NT2/D1 (cell line): Measurements from ENCODE around the gene AKT2.
A peak's percentile ranks its signal among the peaks of the same experiment; 100 is the strongest.

Experiments used
- DNase-seq: peaks from one replicate; pipeline ENCODE4 v3.0.0-alpha.2; 2011; ENCODE audit warnings: low read depth, low spot score
- H3K27me3 ChIP-seq: 2 replicates; pipeline ENCODE4 v1.6.0; 2011; ENCODE audit warnings: mild to moderate bottlenecking; ENCODE audit not compliant: insufficient read length, insufficient read depth
- H3K36me3 ChIP-seq: 2 replicates; pipeline ENCODE4 v1.6.1; 2011; ENCODE audit warnings: mild to moderate bottlenecking, low read length, mixed read lengths; ENCODE audit not compliant: insufficient read depth, insufficient read length
- H3K4me1 ChIP-seq: 2 replicates; pipeline ENCODE4 v1.5.1; 2011; ENCODE audit not compliant: insufficient read depth, insufficient read length
- H3K4me3 ChIP-seq: 2 replicates; pipeline ENCODE4 v1.5.1; 2011; ENCODE audit warnings: low read depth; ENCODE audit not compliant: insufficient read length
- H3K9ac ChIP-seq: 2 replicates; pipeline ENCODE4 v1.6.0; 2011; ENCODE audit warnings: low read depth; ENCODE audit not compliant: insufficient read length
- H3K9me3 ChIP-seq: 2 replicates; pipeline ENCODE4 v1.5.1; 2011; ENCODE audit warnings: mild to moderate bottlenecking, low read length; ENCODE audit not compliant: insufficient read depth
- SUZ12 ChIP-seq: IDR thresholded peaks from 2 replicates; pipeline ENCODE4 v1.6.1; 2011; ENCODE audit not compliant: insufficient read length, insufficient read depth; ENCODE audit errors: extremely low read depth
- YY1 ChIP-seq: IDR thresholded peaks from 2 replicates; pipeline ENCODE4 v1.6.1; 2011; ENCODE audit not compliant: insufficient read length, insufficient read depth
- ZNF274 ChIP-seq: IDR thresholded peaks from 2 replicates; pipeline ENCODE4 v1.6.1; 2011; ENCODE audit warnings: mild to moderate bottlenecking, low read depth, low read length

The AKT2 gene

DNA sequence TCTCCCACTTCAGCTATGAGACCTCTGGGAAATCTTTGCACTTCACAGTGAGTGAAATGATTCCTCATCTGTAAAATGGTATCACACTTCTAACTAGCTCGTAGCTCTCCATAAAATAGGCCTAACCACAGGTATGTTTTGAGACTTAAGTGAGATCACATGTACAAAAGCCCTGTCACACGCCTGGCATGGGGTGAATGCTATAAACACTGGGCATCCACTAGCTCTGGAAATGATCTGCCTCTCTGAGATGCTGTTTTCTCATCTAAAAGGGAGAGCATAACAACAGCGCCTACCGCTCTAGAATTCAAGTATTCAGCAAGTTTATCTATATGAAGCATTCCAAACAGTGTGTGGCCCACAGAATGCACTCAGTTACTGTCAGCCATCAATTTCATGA is 2.2 kb downstream of the AKT2 start:
- Histone ChIP-seq H3K9me3 (no peaks in the 10 kb centered on the region), H3K36me3 (peaks cover 26% of the 10 kb centered on the region), H3K9ac (peak overlapping the region; percentile 95), H3K4me1 (peaks cover 21% of the 10 kb centered on the region), H3K4me3 (no peak overlapping the region), H3K27me3 (no peaks in the 10 kb centered on the region)
- TF ChIP-seq SUZ12 (no peak), YY1 (no peak), ZNF274 (no peak)
- DNase-seq, result no peak

DNA sequence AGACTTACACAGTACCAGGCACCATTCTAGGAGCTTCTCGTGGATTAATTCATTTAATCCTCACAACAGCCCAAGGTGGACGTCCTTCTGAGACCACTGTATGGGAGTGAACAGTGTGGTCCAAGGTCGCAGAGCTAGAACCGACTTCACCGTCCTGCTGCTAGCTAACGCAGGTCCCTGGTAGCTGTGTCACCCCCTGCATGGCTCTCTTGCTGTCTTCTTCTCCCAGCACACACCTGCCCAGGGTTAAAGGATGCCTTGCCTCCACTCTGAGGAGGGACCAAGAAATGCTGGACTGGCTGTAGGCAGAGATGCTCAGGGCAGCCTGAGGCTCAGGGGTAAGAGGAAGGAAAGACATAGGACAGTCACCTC is 3.0 kb downstream of the AKT2 start:
- no peak for DNase-seq
- TF ChIP-seq SUZ12, result no peak
- no peak for TF ChIP-seq YY1
- TF ChIP-seq ZNF274, result no peak
- Histone ChIP-seq H3K27me3 (no peaks in the 10 kb centered on the region), H3K4me1 (peaks cover 24% of the 10 kb centered on the region), H3K9ac (peak overlapping the region; percentile 17), H3K36me3 (peaks cover 26% of the 10 kb centered on the region), H3K9me3 (no peaks in the 10 kb centered on the region), H3K4me3 (no peak overlapping the region)

DNA sequence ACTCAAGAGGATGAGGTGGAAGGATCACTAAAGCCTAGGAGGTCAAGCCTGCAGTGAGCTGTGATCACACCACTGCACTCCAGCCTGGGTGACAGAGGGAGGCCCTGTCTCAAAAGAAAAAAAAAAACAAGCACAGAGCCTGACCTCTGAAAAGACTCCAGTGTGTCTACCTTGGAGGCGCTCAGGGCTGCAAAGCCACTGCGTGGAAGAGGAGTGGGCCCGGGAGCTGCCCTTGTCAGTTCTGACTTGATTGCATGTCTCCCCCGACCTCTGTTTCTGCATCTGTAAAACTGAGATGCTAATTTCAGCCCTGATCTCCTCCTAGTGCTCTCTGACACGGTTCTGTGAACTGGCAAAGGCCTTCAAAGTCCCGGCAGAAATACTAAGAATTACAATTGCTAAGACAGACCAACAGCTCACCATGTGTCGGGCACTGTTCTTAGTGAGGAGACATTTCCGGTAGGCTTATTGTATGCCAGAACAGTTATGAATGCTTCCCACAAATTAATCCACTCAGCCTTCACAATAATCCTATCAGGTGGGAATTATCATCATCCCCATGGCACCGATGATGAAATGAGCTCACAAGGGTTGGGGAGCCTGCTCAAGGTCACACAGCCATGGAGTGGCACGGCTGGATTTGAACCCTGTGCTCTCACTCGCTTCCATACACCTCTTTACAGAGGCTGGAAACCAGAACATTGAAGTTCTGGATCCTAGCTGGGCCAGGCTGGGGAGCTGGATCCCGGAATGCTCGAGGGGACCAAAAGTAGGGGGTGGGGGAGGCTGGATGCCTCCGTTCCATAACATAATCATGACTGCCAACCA is 3.5 kb downstream of the AKT2 start:
- no peaks in the 10 kb centered on the region for H3K9me3 ChIP-seq
- H3K9ac ChIP-seq, result peak overlapping the region; percentile 18
- H3K36me3 ChIP-seq, result peaks cover 26% of the 10 kb centered on the region
- DNase-seq, result no peak
- H3K4me3 ChIP-seq, result no peak overlapping the region
- no peak for TF ChIP-seq ZNF274
- no peak for TF ChIP-seq YY1
- no peak for TF ChIP-seq SUZ12
- peaks cover 24% of the 10 kb centered on the region for H3K4me1 ChIP-seq
- H3K27me3 ChIP-seq, result no peaks in the 10 kb centered on the region

DNA sequence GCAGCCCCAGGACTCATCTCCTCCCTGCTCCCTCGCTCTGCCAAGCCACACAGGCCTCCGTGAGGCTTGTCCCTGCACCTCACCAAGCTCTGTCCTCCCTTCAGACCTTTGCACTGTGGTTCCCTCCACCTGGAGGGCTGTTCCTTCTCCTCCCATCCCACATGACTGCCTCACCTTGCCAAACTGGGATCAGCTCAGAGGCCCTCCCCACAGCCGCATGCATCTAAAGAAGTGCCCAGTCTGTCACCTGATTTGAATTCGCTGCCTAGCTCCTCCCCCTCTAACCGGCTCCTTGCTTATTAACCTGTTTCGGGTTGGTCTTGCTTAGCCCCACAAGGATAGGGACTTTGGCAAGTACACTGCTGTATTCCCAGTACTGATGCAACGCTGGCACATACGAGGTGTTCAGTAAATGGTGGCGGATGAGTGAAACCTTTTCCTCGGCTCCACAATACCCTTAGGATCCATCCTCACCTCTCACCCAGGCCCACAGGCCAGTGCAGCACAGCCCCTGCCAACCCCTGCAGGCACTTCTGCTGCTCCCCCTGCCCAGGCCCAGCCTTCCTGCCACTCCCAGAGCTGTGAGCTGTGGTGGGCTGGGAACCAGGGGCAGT is 4.4 kb downstream of the AKT2 start:
- no peaks in the 10 kb centered on the region for H3K9me3 ChIP-seq
- H3K4me1 ChIP-seq, result peaks cover 24% of the 10 kb centered on the region
- H3K27me3 ChIP-seq, result no peaks in the 10 kb centered on the region
- no peak for DNase-seq
- no peak for TF ChIP-seq SUZ12
- no peak for TF ChIP-seq ZNF274
- no peak for TF ChIP-seq YY1
- H3K9ac ChIP-seq, result peak overlapping the region; percentile 71
- peaks cover 26% of the 10 kb centered on the region for H3K36me3 ChIP-seq
- H3K4me3 ChIP-seq, result no peak overlapping the region

DNA sequence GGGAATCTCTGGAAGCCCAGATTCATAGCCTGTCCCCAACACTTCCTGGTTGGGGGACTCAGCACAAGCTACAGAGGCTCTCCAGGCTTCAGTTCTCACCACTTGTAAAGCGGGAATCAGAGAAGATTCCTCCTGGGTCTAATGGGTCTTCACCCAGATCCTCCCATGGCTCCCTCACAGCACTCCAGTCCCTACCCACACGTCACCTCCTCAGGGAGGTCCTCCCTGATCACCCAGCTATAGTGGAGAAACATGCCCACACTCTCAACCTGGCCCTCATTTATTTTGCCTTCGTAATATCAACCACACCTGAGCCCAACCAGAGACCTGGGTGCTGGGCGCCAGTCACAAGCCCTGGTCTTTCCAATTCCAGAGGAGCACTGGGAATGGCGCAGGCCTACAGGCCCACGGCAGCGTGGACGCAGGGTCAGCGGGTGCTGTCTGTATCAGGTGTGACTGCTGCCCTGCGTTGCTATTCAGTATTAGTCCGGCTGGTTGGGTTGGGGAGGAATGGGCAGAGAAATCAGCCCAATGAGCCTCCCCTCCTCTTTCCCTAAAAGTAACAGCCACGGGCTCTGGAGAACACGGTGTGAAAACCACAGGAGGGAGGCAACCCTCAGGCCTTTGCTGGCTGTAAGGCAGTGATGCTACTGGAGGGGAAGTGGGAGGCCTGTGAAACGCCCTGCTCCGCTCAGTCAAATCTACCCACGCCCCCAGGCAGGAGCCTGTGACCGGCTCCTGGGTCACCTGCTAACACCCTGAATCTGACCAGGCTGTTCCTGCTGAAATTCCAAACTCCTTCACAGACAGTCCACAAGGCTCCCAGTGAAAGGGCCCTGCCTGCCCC is 5.2 kb downstream of the AKT2 start:
- H3K9ac ChIP-seq, result peak overlapping the region; percentile 57
- H3K27me3 ChIP-seq, result no peaks in the 10 kb centered on the region
- no peaks in the 10 kb centered on the region for H3K9me3 ChIP-seq
- TF ChIP-seq ZNF274, result no peak
- no peak for TF ChIP-seq SUZ12
- TF ChIP-seq YY1, result no peak
- no peak overlapping the region for H3K4me3 ChIP-seq
- H3K36me3 ChIP-seq, result peaks cover 29% of the 10 kb centered on the region
- DNase-seq, result no peak
- peaks cover 27% of the 10 kb centered on the region for H3K4me1 ChIP-seq

DNA sequence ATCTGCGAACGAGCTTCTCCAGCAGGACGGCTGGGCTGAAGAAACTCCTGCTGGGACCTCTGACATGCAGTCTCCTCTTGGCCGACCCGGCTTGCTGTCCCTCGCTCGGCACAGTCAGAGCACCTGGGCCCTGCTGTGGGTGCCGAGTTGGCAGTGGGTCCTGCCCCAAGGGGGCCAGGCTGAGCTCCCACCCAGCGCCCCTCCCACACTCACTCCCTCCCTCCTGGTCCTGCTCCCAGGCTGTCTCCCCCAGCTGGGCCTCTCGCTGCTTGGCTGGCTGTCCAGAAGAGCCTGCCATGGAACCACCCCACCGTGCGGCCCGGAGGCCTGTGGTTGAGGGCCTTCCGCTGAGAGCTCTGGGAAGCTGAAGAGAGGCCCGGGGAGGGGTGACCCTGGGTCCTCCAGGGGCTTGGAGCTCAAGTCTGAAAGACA is 6.0 kb downstream of the AKT2 start:
- no peak for DNase-seq
- H3K27me3 ChIP-seq, result no peaks in the 10 kb centered on the region
- H3K9me3 ChIP-seq, result no peaks in the 10 kb centered on the region
- peaks cover 29% of the 10 kb centered on the region for H3K36me3 ChIP-seq
- H3K4me3 ChIP-seq, result no peak overlapping the region
- no peak overlapping the region for H3K9ac ChIP-seq
- peaks cover 32% of the 10 kb centered on the region for H3K4me1 ChIP-seq
- no peak for TF ChIP-seq YY1

DNA sequence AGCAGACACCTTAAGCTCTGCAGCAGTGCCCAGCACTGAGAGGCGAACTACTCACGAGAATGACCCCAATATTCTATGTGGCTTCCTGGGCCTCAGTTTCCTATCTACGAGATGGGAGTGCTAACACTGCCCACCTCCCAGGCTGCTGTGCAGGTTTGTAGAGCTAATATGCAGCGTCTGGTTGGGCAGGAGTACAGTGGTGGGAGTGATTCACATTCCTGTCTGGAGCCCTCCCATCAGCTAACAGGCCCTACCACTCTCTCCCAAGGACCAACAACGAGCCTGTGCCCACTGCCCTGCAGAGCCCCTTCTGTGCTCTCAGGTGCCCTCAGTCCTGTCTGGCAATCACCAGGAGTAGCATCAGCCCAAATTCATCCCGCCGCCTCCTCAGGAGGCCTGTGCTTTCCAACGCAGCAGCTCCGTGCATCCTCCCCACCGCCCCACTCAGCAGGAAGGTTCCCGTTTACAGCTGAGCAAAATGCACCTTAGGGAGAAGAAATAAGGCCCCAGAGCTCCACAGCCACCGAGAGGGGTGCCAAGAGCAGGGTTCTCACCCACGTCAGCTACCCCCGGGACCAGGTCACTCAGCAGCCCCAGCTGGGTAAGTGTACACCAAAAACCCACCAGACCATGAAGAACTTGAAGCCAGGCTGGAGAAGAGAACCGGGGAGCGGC is 6.6 kb downstream of the AKT2 start:
- TF ChIP-seq ZNF274, result no peak
- TF ChIP-seq SUZ12, result no peak
- no peak for TF ChIP-seq YY1
- Histone ChIP-seq H3K4me1 (peaks cover 29% of the 10 kb centered on the region), H3K27me3 (no peaks in the 10 kb centered on the region), H3K4me3 (no peak overlapping the region), H3K9ac (no peak overlapping the region), H3K36me3 (peaks cover 25% of the 10 kb centered on the region), H3K9me3 (no peaks in the 10 kb centered on the region)
- no peak for DNase-seq
